Neural cell (in vitro differentiated cells): ENCODE results near the gene LPP. TPM values are rescaled to one million over a fixed set of nuclear protein-coding genes. Genes with fewer than 3 reads are reported as not detected.

Source experiments
- H2AFZ ChIP-seq: fragments of 200-600, 300-800 bp; sonication (generic), shearing (Covaris generic); 2 replicates; pipeline ENCODE4 v1.6.0; 2014; ENCODE audit warnings: low read depth, mild to moderate bottlenecking, antibody characterized with exemption, low read length, moderate library complexity
- H3F3A ChIP-seq: fragments of 200-600 bp; shearing (Covaris generic); 2 replicates; pipeline ENCODE4 v1.6.1; 2016; ENCODE audit warnings: mild to moderate bottlenecking, moderate library complexity, mixed read lengths, antibody characterized with exemption, low read length; ENCODE audit not compliant: insufficient read depth, poor library complexity, severe bottlenecking
- H3K27ac ChIP-seq: fragments of 200-600, 300-800 bp; sonication (generic), shearing (Covaris generic); 2 replicates; pipeline ENCODE4 v1.5.1; 2014; ENCODE audit warnings: mild to moderate bottlenecking, low read length, moderate library complexity
- H3K27me3 ChIP-seq: fragments of 300-800, 200-600 bp; sonication (generic), shearing (Covaris generic); 2 replicates; pipeline ENCODE4 v1.6.0; 2014; ENCODE audit warnings: mild to moderate bottlenecking, low read depth, low read length, moderate library complexity; ENCODE audit not compliant: insufficient read depth
- H3K36me3 ChIP-seq: fragments of 300-800, 200-600 bp; sonication (generic), shearing (Covaris generic); 2 replicates; pipeline ENCODE4 v1.5.1; 2014; ENCODE audit warnings: mild to moderate bottlenecking, antibody characterized with exemption, low read length, moderate library complexity; ENCODE audit not compliant: insufficient read depth
- H3K4me2 ChIP-seq: fragments of 300-800, 200-600 bp; sonication (generic), shearing (Covaris generic); 2 replicates; pipeline ENCODE4 v1.6.0; 2014; ENCODE audit warnings: mild to moderate bottlenecking, low read length
- H3K4me3 ChIP-seq: fragments of 300-800, 200-600 bp; sonication (generic), shearing (Covaris generic); 2 replicates; pipeline ENCODE4 v1.5.1; 2014; ENCODE audit warnings: mild to moderate bottlenecking, low read length, moderate library complexity
- H3K79me2 ChIP-seq: fragments of 200-600 bp; shearing (Covaris generic); replicated peaks from 2 replicates; pipeline ENCODE4 v1.6.0; 2014; ENCODE audit warnings: mild to moderate bottlenecking, low read length, moderate library complexity; ENCODE audit not compliant: insufficient read depth
- H3K9ac ChIP-seq: fragments of 300-800, 200-600 bp; sonication (generic), shearing (Covaris generic); 2 replicates; pipeline ENCODE4 v1.6.1; 2016; ENCODE audit warnings: mild to moderate bottlenecking, low read length, mixed read lengths
- H3K9me2 ChIP-seq: fragments of 200-600 bp; shearing (Covaris generic); 2 replicates; pipeline ENCODE4 v1.6.1; 2016; ENCODE audit warnings: mild to moderate bottlenecking, low read length, mixed read lengths; ENCODE audit not compliant: insufficient read depth
- H3K9me3 ChIP-seq: fragments of 200-600, 300-800 bp; sonication (generic), shearing (Covaris generic); 2 replicates; pipeline ENCODE4 v1.6.1; 2016; ENCODE audit warnings: mild to moderate bottlenecking, mixed run types, low read length, moderate library complexity, mixed read lengths
- H4K20me1 ChIP-seq: fragments of 200-600 bp; shearing (Covaris generic); 2 replicates; pipeline ENCODE4 v1.6.1; 2016; ENCODE audit warnings: mild to moderate bottlenecking, mixed run types; ENCODE audit not compliant: insufficient read depth
- EP300 ChIP-seq: fragments of 450-650 bp; conservative IDR thresholded peaks from 2 replicates; pipeline ENCODE4 v1.6.1; 2014; ENCODE audit warnings: antibody characterized with exemption, mild to moderate bottlenecking, moderate library complexity; ENCODE audit not compliant: poor library complexity, severe bottlenecking
- EZH2 ChIP-seq: fragments of 200-600, 300-800 bp; shearing (Covaris generic), sonication (generic); IDR thresholded peaks from 2 replicates; pipeline ENCODE4 v1.6.1; 2014; ENCODE audit warnings: antibody characterized with exemption, low read length, borderline replicate concordance, mild to moderate bottlenecking; ENCODE audit not compliant: insufficient read depth, poor library complexity, severe bottlenecking
- MXI1 ChIP-seq: fragments of 450-650 bp; conservative IDR thresholded peaks from 2 replicates; pipeline ENCODE4 v1.6.1; 2014; ENCODE audit warnings: antibody characterized with exemption, mild to moderate bottlenecking; ENCODE audit not compliant: poor library complexity, severe bottlenecking
- POLR2AphosphoS5 ChIP-seq: IDR thresholded peaks from 2 replicates; pipeline ENCODE4 v1.6.1; 2012
- RAD21 ChIP-seq: fragments of 450-650 bp; conservative IDR thresholded peaks from 2 replicates; pipeline ENCODE4 v1.6.1; 2014; ENCODE audit warnings: antibody characterized with exemption, mild to moderate bottlenecking, moderate library complexity
- SMC3 ChIP-seq: fragments of 450-650 bp; conservative IDR thresholded peaks from 2 replicates; pipeline ENCODE4 v1.6.1; 2014; ENCODE audit warnings: antibody characterized with exemption, mild to moderate bottlenecking, moderate library complexity; ENCODE audit not compliant: poor library complexity
- TAF1 ChIP-seq: IDR thresholded peaks from 2 replicates; pipeline ENCODE4 v1.6.1; 2012; ENCODE audit warnings: low read depth
- polyA plus RNA-seq: library from polyadenylated mRNA; depleted of rRNA; stranded (reverse); fragments of >200 nt; gene quantifications from 2 replicates; pipeline ENCODE4 v1.2.3, GENCODE V29; 2014
- TF ChIP-seq, protein P1 (sequence below): IDR thresholded peaks from 2 replicates; pipeline ENCODE4 v1.6.1; 2012; ENCODE audit warnings: borderline replicate concordance
- TF ChIP-seq, protein P2 (sequence below): fragments of 450-650 bp; IDR thresholded peaks from 2 replicates; pipeline ENCODE4 v1.5.1; 2014; ENCODE audit warnings: antibody characterized with exemption, mild to moderate bottlenecking, moderate library complexity; ENCODE audit not compliant: poor library complexity, severe bottlenecking

LPP gene
- polyA plus RNA-seq, 1 donor from 2014 or later: 3.0 TPM

DNA sequence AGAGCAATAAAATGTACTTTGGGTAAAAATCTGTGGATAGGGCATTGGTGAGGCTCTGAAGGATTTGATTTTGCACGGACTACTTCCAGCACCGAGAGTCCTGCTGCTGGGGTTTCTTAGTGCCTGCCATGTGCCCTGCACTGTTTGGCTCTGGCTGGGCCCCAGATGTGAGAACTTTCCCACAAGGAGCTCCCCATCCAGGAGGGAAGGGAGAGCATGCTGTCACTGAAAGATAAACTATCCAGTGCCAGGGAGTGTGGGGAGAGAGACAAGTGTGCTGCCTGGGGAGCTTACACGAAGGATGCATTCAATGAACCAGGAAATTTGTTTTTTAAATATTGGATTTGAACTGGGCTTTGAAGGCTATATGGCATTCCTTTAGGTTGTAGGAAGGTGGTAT, 30.2 kb downstream of the LPP start:
- H3K9me2 ChIP-seq: no peaks in the 10 kb centered on the region
- no peaks in the 10 kb centered on the region for H3K27me3 ChIP-seq
- H3K79me2 ChIP-seq: no peaks in the 10 kb centered on the region
- no peak overlapping the region for H3K9ac ChIP-seq
- no peak overlapping the region for H3K27ac ChIP-seq
- no peaks in the 10 kb centered on the region for H4K20me1 ChIP-seq
- H3F3A ChIP-seq: no peaks in the 10 kb centered on the region
- H3K4me2 ChIP-seq: no peak overlapping the region
- H3K9me3 ChIP-seq: no peaks in the 10 kb centered on the region
- H3K4me3 ChIP-seq: no peak overlapping the region
- no peaks in the 10 kb centered on the region for H3K36me3 ChIP-seq
- H2AFZ ChIP-seq: no peak overlapping the region
- TF ChIP-seq RAD21: no peak
- no peak for TF ChIP-seq SMC3
- no peak for TF ChIP-seq POLR2AphosphoS5
- no peak for TF ChIP-seq EZH2
- TF ChIP-seq, protein P1, sequence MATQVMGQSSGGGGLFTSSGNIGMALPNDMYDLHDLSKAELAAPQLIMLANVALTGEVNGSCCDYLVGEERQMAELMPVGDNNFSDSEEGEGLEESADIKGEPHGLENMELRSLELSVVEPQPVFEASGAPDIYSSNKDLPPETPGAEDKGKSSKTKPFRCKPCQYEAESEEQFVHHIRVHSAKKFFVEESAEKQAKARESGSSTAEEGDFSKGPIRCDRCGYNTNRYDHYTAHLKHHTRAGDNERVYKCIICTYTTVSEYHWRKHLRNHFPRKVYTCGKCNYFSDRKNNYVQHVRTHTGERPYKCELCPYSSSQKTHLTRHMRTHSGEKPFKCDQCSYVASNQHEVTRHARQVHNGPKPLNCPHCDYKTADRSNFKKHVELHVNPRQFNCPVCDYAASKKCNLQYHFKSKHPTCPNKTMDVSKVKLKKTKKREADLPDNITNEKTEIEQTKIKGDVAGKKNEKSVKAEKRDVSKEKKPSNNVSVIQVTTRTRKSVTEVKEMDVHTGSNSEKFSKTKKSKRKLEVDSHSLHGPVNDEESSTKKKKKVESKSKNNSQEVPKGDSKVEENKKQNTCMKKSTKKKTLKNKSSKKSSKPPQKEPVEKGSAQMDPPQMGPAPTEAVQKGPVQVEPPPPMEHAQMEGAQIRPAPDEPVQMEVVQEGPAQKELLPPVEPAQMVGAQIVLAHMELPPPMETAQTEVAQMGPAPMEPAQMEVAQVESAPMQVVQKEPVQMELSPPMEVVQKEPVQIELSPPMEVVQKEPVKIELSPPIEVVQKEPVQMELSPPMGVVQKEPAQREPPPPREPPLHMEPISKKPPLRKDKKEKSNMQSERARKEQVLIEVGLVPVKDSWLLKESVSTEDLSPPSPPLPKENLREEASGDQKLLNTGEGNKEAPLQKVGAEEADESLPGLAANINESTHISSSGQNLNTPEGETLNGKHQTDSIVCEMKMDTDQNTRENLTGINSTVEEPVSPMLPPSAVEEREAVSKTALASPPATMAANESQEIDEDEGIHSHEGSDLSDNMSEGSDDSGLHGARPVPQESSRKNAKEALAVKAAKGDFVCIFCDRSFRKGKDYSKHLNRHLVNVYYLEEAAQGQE: no peak
- no peak for TF ChIP-seq MXI1
- TF ChIP-seq, protein P2, sequence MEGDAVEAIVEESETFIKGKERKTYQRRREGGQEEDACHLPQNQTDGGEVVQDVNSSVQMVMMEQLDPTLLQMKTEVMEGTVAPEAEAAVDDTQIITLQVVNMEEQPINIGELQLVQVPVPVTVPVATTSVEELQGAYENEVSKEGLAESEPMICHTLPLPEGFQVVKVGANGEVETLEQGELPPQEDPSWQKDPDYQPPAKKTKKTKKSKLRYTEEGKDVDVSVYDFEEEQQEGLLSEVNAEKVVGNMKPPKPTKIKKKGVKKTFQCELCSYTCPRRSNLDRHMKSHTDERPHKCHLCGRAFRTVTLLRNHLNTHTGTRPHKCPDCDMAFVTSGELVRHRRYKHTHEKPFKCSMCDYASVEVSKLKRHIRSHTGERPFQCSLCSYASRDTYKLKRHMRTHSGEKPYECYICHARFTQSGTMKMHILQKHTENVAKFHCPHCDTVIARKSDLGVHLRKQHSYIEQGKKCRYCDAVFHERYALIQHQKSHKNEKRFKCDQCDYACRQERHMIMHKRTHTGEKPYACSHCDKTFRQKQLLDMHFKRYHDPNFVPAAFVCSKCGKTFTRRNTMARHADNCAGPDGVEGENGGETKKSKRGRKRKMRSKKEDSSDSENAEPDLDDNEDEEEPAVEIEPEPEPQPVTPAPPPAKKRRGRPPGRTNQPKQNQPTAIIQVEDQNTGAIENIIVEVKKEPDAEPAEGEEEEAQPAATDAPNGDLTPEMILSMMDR: no peak
- no peak for TF ChIP-seq TAF1
- no peak for TF ChIP-seq EP300

DNA sequence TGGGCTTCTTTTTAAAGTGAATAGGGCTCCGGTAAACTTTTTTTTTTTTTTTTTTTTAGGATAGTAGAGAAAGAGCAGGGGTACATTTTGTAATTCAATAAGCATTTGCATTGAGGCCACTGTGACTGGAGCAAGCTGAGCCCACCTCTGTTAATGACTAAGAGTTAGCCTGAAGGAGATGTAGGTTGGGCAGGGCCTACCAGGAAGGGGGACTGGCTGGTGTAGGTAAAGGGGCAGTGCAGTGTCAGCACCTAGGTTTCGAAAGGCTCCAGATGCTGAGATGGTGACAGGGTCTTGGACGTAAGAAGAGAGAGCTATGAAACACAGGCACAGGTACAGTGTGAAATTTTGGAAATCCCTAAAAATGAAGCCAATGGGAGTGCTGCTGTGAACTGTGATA, 30.7 kb downstream of the LPP start:
- H3F3A ChIP-seq: no peaks in the 10 kb centered on the region
- no peaks in the 10 kb centered on the region for H4K20me1 ChIP-seq

More for the DNA sequence above, 30.7 kb downstream of the LPP start:
- Histone ChIP-seq H3K27me3 (no peaks in the 10 kb centered on the region), H3K79me2 (no peaks in the 10 kb centered on the region), H3K4me2 (no peak overlapping the region), H3K9me3 (no peaks in the 10 kb centered on the region), H3K9ac (no peak overlapping the region), H3K36me3 (no peaks in the 10 kb centered on the region), H2AFZ (no peak overlapping the region), H3K27ac (no peak overlapping the region), H3K4me3 (no peak overlapping the region), H3K9me2 (no peaks in the 10 kb centered on the region)
- no peak for TF ChIP-seq SMC3
- no peak for TF ChIP-seq TAF1
- TF ChIP-seq, protein P2: no peak
- no peak for TF ChIP-seq POLR2AphosphoS5
- TF ChIP-seq RAD21: no peak
- TF ChIP-seq, protein P1: no peak
- no peak for TF ChIP-seq EZH2
- TF ChIP-seq EP300: no peak
- no peak for TF ChIP-seq MXI1
